ENCODE results near the gene GHR. TPM values are rescaled to one million over a fixed set of nuclear protein-coding genes. Genes with fewer than 3 reads are reported as not detected.

GHR gene
- total and polyA plus RNA-seq, 8 donors = 0.87 to 34.8 (median 7.8) TPM

GRCh38 chr5:42631241-42631640 lies 208.0 kb downstream of the GHR start:
- H3K27me3 ChIP-seq = no peaks in the 10 kb centered on the region
- H3K36me3 ChIP-seq = no peaks in the 10 kb centered on the region
- intact Hi-C loops (cut with DNase I; ENCODE audit: low total_unique reads) = no loop called here
- peaks cover 0 to 10% (median 3%) of the 10 kb centered on the region in 4 donors for H3K4me1 ChIP-seq
- TF ChIP-seq CTCF (IDR thresholded peaks at IDR 0.05) = no peak
- TF ChIP-seq EP300 (IDR thresholded peaks at IDR 0.05) = no peak
- TF ChIP-seq POLR2AphosphoS5 (IDR thresholded peaks at IDR 0.05) = no peak
- TF ChIP-seq POLR2A (IDR thresholded peaks at IDR 0.05) = no peak
- 43 to 55% (median 49%) methylated on average over 5 of the region's 5 CpGs for WGBS, 5 donors
- no peak overlapping the region for H3K27ac ChIP-seq
- no peak overlapping the region for H3K4me3 ChIP-seq
- DNase-seq = no peak
- no peaks in the 10 kb centered on the region for H3K9me3 ChIP-seq

GRCh38 chr5:42632354-42632900 lies 209.2 kb downstream of the GHR start:
- H3K4me1 ChIP-seq = peaks cover 0 to 10% (median 3%) of the 10 kb centered on the region in 4 donors
- no peak overlapping the region for H3K27ac ChIP-seq
- no peak for DNase-seq
- no peaks in the 10 kb centered on the region for H3K36me3 ChIP-seq
- TF ChIP-seq EP300 (IDR thresholded peaks at IDR 0.05) (no peak), CTCF (IDR thresholded peaks at IDR 0.05) (no peak), POLR2AphosphoS5 (IDR thresholded peaks at IDR 0.05) (no peak), POLR2A (IDR thresholded peaks at IDR 0.05) (no peak)
- intact Hi-C loops (cut with DNase I; ENCODE audit: low total_unique reads) = no loop called here
- H3K9me3 ChIP-seq = no peaks in the 10 kb centered on the region
- no peak overlapping the region for H3K4me3 ChIP-seq
- 10 to 32% (median 19%) methylated on average over 1 of the region's 1 CpG for WGBS, 5 donors
- no peaks in the 10 kb centered on the region for H3K27me3 ChIP-seq

GRCh38 chr5:42634575-42634974 lies 211.3 kb downstream of the GHR start:
- TF ChIP-seq POLR2A (IDR thresholded peaks at IDR 0.05) = no peak
- no peak for TF ChIP-seq CTCF (IDR thresholded peaks at IDR 0.05)
- TF ChIP-seq POLR2AphosphoS5 (IDR thresholded peaks at IDR 0.05) = no peak
- intact Hi-C loops (cut with DNase I; ENCODE audit: low total_unique reads) = no loop called here
- 82 to 92% (median 89%) methylated on average over 4 of the region's 4 CpGs for WGBS, 5 donors

GRCh38 chr5:42636425-42636824 lies 213.2 kb downstream of the GHR start:
- Histone ChIP-seq H3K27me3 (no peaks in the 10 kb centered on the region), H3K4me3 (no peak overlapping the region), H3K4me1 (peaks cover 0 to 10% (median 1%) of the 10 kb centered on the region in 4 donors), H3K9me3 (no peaks in the 10 kb centered on the region), H3K36me3 (no peaks in the 10 kb centered on the region), H3K27ac (no peak overlapping the region)
- intact Hi-C loops (cut with DNase I; ENCODE audit: low total_unique reads) = no loop called here
- DNase-seq = no peak
- 62 to 77% (median 67%) methylated on average over 2 of the region's 2 CpGs for WGBS, 5 donors
- TF ChIP-seq POLR2A (IDR thresholded peaks at IDR 0.05) (no peak), CTCF (IDR thresholded peaks at IDR 0.05) (no peak), POLR2AphosphoS5 (IDR thresholded peaks at IDR 0.05) (no peak), EP300 (IDR thresholded peaks at IDR 0.05) (no peak)

More at GRCh38 chr5:42634575-42634974, 211.3 kb downstream of the GHR start:
- no peak for DNase-seq
- H3K4me1 ChIP-seq = peaks cover 0 to 10% (median 3%) of the 10 kb centered on the region in 4 donors
- no peak overlapping the region for H3K27ac ChIP-seq
- H3K36me3 ChIP-seq = no peaks in the 10 kb centered on the region
- H3K9me3 ChIP-seq = no peaks in the 10 kb centered on the region
- no peaks in the 10 kb centered on the region for H3K27me3 ChIP-seq
- no peak overlapping the region for H3K4me3 ChIP-seq

All from stomach (tissue), 9 donors.